NOMO-1 treated with dmso at 0.1 percent for 144 hours (cell line): ENCODE measurements around the gene CACNA1A.
A peak's percentile ranks its signal among the peaks of the same experiment; 100 is the strongest.
"Not testable (repeated sequence)": the region's sequence is repeated elsewhere in the genome, so short reads cannot be mapped to it uniquely, and the experiment has no call there.

Experiments
- DNase-seq: peaks from one replicate; lab custom pipeline; 2025; ENCODE audit not compliant: unreplicated experiment; lab: John Stamatoyannopoulos, UW

The CACNA1A gene

DNA sequence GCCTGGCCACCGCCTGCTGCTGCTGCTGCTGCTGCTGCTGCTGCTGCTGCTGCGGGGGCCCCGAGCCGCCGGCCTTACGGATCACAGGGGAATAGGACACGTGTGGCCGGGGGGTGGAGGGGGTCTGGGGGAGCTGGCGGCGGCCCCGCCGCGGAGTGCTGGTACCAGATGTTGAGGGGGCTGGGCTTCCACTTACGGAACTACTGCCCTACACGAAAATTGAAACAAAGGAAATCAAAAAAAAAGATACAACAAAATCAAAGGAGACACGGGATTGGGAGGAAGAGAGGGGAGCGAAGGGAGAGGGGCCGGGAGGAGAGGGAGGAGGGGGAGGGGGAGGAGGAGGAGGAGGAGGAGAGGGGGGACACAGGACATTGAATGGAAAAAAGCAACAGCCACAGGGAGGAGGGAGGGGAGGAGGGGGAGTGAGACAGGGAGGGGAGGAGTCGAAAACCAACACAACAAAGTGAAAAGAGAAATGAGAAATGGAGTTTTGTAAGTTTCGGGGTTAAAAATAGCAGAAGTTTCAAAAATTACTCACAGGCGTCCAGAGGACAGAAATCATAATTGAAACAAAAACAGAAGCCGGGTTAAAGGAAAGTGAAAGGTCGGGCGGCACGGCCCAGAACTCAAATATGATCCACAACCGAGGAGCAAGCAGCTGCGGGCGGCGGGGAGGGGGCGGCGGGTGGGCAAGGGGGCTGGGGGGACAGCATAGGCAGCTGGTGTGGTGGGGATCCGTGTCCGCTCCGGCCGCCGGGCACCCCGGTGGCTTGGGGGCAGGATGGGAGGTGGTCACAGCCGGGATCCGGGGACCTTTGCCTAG lies 298.2 kb downstream of the CACNA1A start:
- peak; percentile 85 for DNase-seq

DNA sequence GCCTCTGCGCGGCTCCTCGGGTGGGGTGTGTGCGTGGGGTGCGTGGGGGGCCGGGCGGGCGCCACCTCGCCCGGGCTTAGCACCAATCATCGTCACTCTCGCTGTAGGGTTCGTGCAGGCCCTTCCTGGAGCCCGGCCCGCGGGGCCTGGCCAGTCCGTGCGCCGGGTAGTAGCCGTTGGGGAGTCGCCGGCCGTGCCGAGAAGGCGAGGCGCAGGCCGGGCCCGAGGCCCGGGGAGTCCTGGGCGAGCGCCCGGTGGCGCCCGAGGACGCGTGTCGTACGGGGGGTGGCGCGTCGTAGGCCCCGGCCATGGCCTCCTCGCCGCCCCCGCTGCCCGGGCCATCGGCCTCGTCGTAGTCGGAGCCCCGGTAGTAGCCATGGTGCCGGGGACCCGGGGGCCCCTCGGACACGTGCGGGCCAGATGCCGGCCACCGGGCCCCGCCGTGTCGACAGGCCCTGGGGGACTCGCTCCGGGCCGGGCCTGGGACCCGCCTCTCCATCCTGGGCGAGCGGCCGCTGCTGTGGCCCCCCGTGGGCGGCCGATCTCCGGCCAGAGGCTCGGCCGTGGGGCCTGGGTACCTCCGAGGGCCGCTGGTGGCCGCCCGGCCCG lies 298.9 kb downstream of the CACNA1A start:
- DNase-seq: no peak

DNA sequence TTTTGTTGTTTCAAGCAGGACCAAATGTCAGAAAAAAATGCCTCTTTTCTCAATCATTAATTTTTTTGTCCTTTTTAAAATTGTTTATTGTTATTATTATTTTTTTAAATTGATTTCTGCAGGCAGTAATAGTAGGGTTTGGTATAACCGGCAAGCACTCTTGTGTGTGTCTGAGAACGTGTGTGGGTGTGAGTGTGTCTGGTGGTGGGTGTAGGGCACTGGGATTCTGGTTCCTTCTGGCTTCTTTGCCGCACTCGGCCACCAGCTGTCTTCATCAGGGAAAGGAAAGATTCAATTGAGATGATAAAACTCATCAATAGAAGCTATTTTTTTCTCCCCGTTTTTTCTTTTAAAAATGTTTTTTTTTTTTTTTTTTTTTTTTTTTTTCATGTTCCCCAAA lies 299.7 kb downstream of the CACNA1A start:
- no peak for DNase-seq

DNA sequence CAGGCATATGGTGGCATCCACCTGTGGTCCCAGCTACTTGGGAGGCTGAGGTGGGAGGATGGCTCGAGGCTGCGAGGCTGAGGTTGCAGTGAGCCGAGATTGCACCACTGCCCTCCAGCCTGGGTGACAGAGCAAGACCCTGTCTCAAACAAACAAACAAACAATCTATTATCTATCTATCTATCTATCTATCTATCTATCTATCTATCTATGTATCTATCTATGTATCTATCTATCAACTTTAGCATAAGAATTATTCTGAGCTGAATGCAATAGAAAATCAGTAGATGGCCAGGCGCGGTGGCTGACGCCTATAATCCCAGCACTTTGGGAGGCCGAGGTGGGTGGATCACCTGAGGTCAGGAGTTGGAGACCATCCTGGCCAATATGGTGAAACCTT lies 304.2 kb downstream of the CACNA1A start:
- DNase-seq: not testable (repeated sequence)

DNA sequence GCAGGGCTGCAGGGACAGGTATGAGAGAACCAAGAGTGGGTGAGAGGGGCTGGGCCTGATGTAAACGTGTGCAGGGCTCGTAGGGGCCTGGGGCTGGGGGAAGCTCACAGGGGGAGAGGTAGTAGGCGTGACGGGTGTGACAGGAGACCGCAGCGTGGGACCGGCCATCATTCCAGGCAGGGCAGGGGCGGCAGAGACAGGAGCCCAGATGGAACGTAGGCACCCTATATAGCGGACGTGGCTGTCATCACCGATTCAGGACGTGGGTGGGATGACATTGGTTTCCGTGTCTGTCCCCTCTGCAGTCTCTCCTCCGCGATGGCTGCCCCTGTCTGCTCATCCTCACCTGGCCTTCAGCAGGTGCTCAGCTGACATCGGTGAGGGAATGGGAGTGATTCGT lies 307.6 kb downstream of the CACNA1A start:
- DNase-seq: no peak

DNA sequence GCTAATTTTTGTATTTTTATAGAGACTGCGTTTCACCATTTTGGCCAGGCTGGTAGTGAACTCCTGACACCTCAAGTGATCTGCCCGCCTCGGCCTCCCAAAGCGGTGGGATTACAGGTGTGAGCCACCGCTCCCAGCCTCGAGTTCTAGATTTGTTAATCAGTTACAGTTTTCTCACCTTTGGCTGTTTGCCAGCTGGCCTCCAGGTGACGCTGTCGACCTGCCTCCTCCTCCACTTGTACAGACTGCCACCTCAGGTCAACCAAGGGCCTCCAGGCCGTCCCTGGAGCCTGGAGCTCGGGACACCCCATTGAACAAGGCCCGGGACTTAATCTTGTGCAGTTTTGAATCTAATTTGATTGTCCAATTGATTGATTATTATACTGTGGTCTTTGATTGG lies 310.6 kb downstream of the CACNA1A start:
- DNase-seq: peak; percentile 27

DNA sequence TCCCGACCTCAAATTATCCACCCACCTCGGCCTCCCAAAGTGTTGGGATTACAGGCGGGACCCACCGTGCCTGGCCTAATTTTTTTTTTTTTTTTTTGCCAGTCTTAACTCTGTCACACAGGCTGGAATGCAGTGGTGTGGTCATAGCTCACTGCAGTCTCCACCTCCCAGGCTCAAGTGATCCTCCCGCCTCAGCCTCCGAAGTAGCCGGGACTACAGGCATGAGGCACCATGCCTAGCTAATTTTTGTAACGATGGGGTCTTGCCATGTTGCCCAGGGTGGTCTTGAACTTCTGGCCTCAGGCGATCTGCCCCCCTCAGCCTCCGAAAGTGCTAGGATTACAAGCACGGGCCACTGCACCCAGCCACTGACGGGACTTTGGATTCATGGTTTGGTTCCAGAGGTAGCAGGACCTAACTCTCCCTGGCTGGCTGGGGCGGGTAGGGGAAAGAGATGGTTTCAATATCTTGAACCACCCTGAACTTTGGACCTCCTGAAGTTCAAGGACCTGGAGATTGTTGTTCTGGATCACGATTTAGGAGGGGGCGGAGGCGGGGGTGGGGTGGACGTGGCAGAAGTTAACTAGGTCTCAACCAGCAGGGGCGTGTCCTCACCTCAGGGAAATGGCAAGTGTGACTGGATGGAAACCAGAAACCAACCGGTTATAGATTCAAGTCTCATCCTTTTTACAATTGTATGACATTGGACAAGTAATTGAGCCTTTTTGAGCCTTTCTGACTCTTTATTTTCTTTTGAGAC lies 315.3 kb downstream of the CACNA1A start:
- no peak for DNase-seq

DNA sequence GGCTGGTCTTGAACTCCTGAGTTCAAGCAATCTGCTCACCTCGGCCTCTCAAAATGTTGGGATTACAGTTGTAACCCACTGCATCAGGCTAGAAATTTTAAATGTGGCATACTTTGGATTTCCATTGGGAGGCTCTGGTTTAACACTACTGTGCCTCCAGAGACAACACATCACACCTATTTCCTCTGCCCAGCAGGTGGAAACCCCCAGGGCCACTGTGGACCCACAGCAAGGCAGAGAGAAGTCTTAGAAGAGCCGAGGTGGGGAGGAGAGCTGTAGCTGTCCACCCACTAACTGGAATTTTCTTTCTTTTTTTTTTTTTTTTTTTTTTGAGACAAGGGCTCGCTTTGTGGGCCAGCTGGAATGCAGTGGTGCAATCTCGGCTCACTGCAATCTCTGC lies 316.7 kb downstream of the CACNA1A start:
- no peak for DNase-seq

DNA sequence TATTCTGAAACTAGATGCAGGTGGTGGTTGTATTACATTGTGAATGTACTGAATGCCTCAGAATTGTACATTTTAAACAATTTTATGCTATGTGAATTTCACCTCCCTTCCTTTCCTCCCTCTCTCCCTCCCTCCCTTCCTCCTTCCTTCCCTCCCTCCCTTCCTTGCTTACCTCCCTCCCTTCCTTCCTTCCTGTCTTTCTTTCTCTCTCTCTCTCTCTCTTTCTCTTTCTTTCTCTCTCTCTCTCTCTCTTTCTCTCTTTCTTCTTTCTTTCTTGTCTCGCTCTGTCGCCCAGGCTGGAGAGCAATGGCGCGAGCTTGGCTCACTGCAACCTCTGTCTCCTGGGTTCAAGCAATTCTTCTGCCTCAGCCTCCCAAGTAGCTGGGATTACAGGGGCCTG lies 318.9 kb downstream of the CACNA1A start:
- no peak for DNase-seq

DNA sequence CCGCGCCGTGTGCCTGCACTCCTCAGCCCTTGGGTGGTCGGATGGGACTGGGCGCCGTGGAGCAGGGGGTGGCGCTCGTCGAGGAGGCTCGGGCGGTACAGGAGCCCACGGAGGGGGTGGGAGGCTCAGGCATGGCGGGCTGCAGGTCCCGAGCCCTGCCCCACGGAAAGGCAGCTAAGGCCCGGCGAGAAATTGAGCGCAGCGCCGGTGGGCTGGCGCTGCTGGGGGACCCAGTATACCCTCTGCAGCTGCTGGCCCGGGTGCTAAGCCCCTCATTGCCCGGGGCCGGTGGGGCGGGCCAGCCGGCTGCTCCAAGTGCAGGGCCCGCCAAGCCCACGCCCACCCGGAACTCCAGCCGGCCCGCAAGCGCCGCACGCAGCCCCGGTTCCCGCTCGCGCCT lies 319.6 kb downstream of the CACNA1A start:
- DNase-seq: not testable (repeated sequence)

DNA sequence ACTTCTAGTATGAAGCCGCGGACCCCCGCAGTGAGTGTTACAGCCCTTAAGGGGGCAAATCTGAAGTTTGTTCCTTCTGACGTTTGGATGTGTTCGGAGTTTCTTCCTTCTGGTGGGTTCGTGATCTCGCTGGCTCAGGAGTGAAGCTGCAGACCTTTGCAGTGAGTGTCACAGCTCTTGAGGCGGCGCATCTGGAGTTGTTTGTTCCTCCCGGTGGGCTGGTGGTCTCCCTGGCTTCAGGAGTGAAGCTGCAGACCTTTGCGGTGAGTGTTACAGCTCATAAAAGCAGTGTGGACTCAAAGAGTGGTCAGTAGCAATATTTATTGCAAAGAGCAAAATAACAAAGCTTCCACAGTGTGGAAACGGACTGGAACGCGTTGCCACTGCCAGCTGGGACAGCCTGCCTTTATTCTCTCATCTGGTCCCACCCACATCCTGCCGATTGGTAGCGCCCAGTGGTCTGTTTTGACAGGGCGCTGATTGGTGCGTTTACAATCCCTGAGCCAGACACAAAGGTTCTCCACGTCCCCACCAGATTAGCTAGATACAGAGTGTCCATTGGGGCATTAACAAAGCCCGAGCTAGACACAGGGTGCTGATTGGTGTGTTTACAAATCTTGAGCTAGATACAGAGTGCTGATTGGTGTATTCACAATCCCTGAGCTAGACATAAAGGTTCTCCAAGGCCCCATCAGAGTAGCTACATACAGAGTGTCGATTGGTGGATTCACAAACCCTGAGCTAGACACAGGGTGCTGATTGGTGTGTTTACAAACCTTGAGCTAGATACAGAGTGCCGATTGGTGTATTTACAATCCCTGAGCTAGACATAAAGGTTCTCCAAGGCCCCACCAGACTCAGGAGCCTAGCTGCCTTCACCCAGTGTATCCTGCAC lies 320.3 kb downstream of the CACNA1A start:
- DNase-seq: not testable (repeated sequence)

DNA sequence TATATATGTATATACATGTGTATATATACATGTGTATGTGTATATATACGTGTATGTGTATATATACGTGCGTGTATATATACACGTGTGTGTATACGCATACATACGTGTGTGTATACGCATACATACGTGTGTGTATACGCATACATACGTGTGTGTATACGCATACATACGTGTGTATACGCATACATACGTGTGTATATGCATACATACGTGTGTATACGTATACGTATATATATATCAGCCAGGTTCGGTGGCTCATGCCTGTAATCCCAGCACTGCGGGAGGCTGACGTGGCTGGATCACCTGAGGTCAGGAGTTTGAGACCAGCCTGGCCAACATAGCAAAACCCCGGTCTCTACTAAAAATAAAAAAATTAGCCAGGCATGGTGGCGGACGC lies 321.4 kb downstream of the CACNA1A start:
- not testable (repeated sequence) for DNase-seq

DNA sequence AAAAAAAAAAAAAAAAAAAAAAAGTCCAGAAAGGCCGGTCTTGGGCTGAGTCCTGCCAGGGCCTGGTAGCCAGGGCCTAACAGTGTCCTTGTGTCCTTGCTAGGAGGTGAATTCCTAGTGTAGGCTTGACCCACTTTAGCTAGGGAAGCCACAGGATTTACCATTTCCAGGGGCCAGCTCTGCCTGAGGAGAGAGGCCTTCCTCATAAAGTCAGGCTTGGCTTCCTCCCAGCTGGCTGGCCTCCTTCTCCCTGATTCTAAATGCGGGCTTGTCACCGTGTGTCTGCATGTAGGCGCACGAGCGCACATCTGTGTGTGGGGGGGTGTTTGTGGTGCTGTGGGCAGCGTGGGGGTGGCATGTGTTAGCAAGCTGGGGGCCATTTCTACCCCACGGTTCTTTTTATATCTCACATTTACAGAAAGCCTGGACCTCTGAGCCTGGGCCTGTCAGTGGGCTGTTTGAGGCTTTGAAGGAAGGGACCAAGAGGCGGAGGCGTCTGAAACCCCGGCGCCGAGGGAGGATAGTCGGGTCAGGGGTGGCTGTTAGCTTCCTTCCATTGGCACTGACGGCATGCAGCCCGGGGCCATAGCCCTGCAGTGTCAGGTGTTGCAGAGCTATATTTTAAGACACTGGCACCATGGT lies 324.4 kb downstream of the CACNA1A start:
- no peak for DNase-seq

DNA sequence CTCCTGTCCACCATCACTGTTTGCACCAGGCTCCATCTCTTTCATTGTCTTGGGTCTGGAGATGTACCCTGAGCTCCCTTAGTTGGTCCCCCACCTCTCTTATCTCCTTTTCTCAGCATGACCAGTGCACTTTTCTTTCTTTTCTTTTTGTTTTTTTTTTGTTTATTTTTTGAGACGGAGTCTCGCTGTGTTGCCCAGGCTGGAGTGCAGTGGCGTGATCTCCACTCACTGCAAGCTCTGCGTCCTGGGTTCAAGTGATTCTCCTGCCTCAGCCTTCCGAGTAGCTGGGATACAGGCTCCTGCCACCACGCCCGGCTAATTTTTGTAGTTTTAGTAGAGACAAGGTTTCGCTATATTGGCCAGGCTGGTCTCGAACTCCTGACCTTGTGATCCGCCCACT lies 328.0 kb downstream of the CACNA1A start:
- DNase-seq: not testable (repeated sequence)

DNA sequence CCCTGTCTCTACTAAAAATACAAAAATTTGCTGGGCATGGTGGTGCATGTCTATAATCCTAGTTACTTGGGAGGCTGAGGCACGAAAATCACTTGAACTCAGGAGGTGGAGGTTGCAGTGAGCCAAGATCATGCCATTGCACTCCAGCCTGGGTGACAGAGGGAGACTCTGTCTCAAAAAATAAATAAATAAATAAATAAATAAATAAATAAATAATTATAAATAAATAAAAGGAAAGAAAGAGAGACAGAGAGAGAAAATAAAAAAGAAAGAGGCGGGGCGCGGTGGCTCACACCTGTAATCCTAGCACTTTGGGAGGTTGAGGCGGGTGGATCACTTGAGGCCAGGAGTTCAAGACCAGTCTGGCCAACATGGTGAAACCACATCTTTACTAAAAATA lies 328.7 kb downstream of the CACNA1A start:
- DNase-seq: not testable (repeated sequence)

DNA sequence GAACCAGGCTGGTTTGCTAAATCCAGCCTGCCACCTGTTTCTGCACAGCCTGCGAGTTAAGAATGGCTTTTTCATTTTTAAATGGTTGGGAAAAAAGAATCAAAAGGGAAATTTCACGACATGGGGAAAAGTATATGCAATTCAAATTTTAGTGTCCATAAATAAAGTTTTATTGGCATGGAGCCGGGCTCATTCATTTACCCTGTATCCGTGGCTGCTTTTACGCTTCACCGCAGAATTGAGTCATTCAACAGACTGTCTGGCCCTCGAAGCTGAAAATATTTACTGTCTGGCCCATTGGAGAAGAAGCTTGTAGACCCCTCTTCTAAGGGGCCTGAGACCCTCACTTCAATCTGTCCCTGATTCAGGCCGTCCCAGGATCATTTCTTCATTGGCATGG lies 329.9 kb downstream of the CACNA1A start:
- no peak for DNase-seq

DNA sequence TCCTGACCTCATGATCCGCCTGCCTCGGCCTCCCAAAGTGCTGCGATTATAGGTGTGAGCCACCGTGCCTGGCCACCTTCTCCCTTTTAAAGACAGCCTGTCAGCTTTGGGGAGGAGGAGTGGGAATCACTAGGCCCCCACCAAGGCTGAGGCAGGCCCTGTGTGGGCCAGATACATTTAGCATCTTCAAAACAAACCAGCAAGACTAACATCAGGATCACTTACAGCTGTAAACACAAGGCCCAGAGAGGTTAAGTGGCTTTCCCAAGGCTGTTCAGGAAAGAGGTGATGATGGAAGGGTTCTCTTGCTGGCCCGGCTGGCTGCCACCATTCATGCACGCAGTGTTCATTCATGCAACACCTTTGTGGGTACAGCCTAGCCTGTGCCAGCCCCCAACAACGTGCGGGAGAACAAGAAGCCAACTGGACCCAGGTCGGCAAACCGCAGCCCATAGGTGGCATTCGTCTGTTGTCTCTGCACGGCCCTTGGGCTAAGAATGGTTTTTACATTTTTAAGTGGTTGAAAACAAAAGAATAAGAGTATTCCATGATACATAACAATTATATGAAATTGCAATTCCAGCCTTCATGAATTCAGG lies 333.0 kb downstream of the CACNA1A start:
- DNase-seq: no peak

DNA sequence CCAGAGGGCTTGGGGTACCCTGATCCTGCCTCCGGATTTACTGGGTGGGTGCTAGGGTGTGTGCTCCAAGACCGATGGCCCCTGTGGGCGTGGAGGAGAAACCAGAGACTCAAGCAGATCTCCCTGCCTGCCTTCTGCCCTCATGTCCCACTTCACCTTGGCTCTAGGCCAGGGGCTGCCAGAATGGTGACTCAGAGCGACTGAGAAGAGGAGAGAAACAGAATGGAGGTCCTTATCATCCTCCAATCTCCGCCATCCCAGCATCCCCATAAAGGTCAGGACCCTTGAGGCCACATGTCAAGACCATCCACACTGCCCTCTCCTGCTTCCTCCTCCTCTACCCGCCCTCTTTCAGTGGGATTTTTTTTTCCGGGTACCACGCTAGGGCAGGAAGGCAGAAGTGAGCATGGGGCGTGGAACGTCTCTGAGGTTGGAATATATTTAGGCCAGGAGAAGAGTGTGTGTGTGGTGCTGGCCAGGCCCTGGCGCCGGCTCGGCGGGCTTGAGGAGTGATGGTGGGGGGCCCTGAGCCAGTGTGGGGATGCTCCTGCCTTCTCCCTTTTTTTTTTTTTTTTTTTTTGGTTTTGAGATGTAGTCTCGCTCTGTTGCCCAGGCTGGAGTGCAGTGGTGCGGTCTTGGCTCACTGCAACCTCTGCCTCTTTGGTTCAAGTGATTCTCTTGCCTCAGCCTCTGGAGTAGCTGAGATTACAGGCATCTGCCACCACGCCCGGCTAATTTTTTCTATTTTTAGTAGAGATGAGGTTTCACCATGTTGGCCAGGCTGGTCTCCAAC lies 333.7 kb downstream of the CACNA1A start:
- no peak for DNase-seq

DNA sequence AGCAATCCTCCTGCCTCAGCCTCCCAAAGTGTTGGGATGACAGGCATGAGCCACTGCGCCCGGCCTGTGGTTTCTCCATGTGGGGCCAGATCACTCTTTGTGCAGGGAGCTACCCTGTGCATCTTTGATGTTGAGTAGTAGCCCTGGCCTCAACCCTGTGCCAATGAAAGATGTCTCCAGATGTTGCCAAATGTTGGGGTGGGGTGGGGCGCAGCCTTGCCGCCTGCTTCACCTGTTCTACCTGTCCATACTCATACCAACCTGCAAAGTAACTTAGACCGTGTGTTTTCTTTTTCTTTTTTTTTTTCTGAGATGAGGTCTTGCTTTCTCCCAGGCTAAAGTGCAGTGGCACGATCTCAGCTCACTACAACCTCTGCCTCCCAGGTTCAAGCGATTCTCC lies 335.1 kb downstream of the CACNA1A start:
- DNase-seq: no peak
